H1 (cell line): ENCODE data around the gene NDUFAF3. TPM values are rescaled to one million over a fixed set of nuclear protein-coding genes. Genes with fewer than 3 reads are reported as not detected.

ENCODE experiments used
- CTCF ChIA-PET: fragments of 300-600 bp; sonication (Branson Sonifier 250); formaldehyde crosslinking; loops from one replicate; lab custom pipeline; 2021; ENCODE audit not compliant: partially characterized antibody; lab: Charles Lee
- POLR2A ChIA-PET: fragments of 300-600 bp; sonication (Branson Sonifier 250); formaldehyde crosslinking; loops from one replicate; lab custom pipeline; 2021; ENCODE audit warnings: inconsistent platforms; ENCODE audit not compliant: partially characterized antibody; lab: Charles Lee
- DNase-seq, 2 experiments: peaks; one replicate each; pipeline versions ENCODE4 v3.0.0 to v3.0.0-alpha.2; 2010 to 2022; ENCODE audit warnings: low spot score in 2 of 2, low read depth in 1 of 2, mixed read lengths in 1 of 2
- FAIRE-seq: peaks from 2 replicates; lab custom pipeline; 2011; peaks lifted over from hg19 to GRCh38; lab: Jason Lieb, UNC
- H2AFZ ChIP-seq: 2 replicates; pipeline ENCODE4 v1.8.1; 2012; ENCODE audit warnings: low read length, inconsistent platforms
- H2AK5ac ChIP-seq: 2 replicates; pipeline ENCODE4 v1.6.1; 2013; ENCODE audit warnings: low read depth, low read length
- H2BK120ac ChIP-seq: replicated peaks from 2 replicates; pipeline ENCODE3; 2013; ENCODE audit warnings: low read depth, low read length, inconsistent platforms
- H2BK12ac ChIP-seq: 2 replicates; pipeline ENCODE4 v1.6.1; 2013; ENCODE audit warnings: low read depth, low read length
- H2BK15ac ChIP-seq: 2 replicates; pipeline ENCODE4 v1.6.1; 2013; ENCODE audit warnings: low read length
- H2BK20ac ChIP-seq: 2 replicates; pipeline ENCODE4 v1.6.1; 2013; ENCODE audit warnings: low read length
- H2BK5ac ChIP-seq: 2 replicates; pipeline ENCODE4 v1.6.1; 2013; ENCODE audit warnings: low read depth, low read length
- H3K14ac ChIP-seq: 2 replicates; pipeline ENCODE4 v1.6.1; 2013; ENCODE audit warnings: inconsistent platforms; ENCODE audit not compliant: insufficient read length
- H3K18ac ChIP-seq: 2 replicates; pipeline ENCODE4 v1.6.1; 2013; ENCODE audit warnings: low read length; ENCODE audit errors: extremely low read depth
- H3K23ac ChIP-seq: 2 replicates; pipeline ENCODE4 v1.6.1; 2013; ENCODE audit warnings: inconsistent platforms; ENCODE audit not compliant: insufficient read length
- H3K23me2 ChIP-seq: 2 replicates; pipeline ENCODE4 v1.6.1; 2013; ENCODE audit warnings: low read depth, low read length
- H3K27ac ChIP-seq: 2 replicates; pipeline ENCODE4 v1.6.1; 2011; ENCODE audit warnings: low read depth, low read length, inconsistent platforms
- H3K27me3 ChIP-seq, 4 experiments: replicated peaks in 1 of 4; 1 replicate in 1 of 4; 2 replicates in 3 of 4; pipeline versions ENCODE4 v1.6.1 to v1.8.1; 2011 to 2013; ENCODE audit warnings: low read length in 3 of 4, mild to moderate bottlenecking in 3 of 4, inconsistent platforms in 2 of 4, mixed read lengths in 2 of 4, moderate library complexity in 1 of 4; ENCODE audit not compliant: control insufficient read depth in 3 of 4, insufficient read depth in 3 of 4; ENCODE audit errors: extremely low read depth in 1 of 4
- H3K36me3 ChIP-seq, 4 experiments: 2 replicates each; pipeline versions ENCODE4 v1.6.1 to v1.8.1; 2011 to 2013; ENCODE audit warnings: mild to moderate bottlenecking in 4 of 4, low read length in 3 of 4, moderate library complexity in 2 of 4, control low read depth in 1 of 4, inconsistent platforms in 1 of 4; ENCODE audit not compliant: insufficient read depth in 4 of 4, control insufficient read depth in 2 of 4
- H3K4ac ChIP-seq: replicated peaks from 2 replicates; pipeline ENCODE3; 2013; ENCODE audit warnings: low read length, low read depth, mixed read lengths, inconsistent platforms; ENCODE audit not compliant: insufficient read length
- H3K4me1 ChIP-seq, 4 experiments: replicated peaks in 1 of 4; 1 replicate in 1 of 4; 2 replicates in 3 of 4; pipeline versions ENCODE4 v1.6.1 to v1.8.1; 2011 to 2013; ENCODE audit warnings: low read length in 3 of 4, inconsistent platforms in 2 of 4, mixed read lengths in 1 of 4; ENCODE audit not compliant: insufficient read depth in 4 of 4, control insufficient read depth in 3 of 4
- H3K4me2 ChIP-seq, 2 experiments: 2 replicates each; pipeline versions ENCODE4 v1.6.1 to v1.8.1; 2011 to 2013; ENCODE audit warnings: low read depth in 2 of 2, low read length in 2 of 2, control low read depth in 1 of 2, inconsistent platforms in 1 of 2, mild to moderate bottlenecking in 1 of 2; ENCODE audit not compliant: insufficient read depth in 1 of 2
- H3K4me3 ChIP-seq, 4 experiments: fragments of 200-600, 300-600 bp in 1 of 4; sonication (generic), shearing (Covaris generic), sonication (Bioruptor Twin) in 1 of 4; 2 replicates each; pipeline versions ENCODE4 v1.5.1 to v1.8.1; 2011 to 2016; ENCODE audit warnings: low read length in 4 of 4, low read depth in 3 of 4, control low read depth in 2 of 4, inconsistent platforms in 2 of 4, mild to moderate bottlenecking in 2 of 4, mixed read lengths in 1 of 4, moderate library complexity in 1 of 4; ENCODE audit not compliant: insufficient read depth in 2 of 4; ENCODE audit errors: extremely low read depth in 1 of 4
- H3K56ac ChIP-seq: replicated peaks from 2 replicates; pipeline ENCODE3; 2013; ENCODE audit warnings: low read depth, mild to moderate bottlenecking, mixed read lengths, low read length, inconsistent platforms; ENCODE audit not compliant: insufficient read length
- H3K79me1 ChIP-seq: 2 replicates; pipeline ENCODE4 v1.6.1; 2013; ENCODE audit warnings: low read depth, low read length, control low read depth
- H3K79me2 ChIP-seq, 2 experiments: 2 replicates each; pipeline versions ENCODE4 v1.6.1 to v1.8.1; 2012 to 2013; ENCODE audit warnings: low read length in 2 of 2, mild to moderate bottlenecking in 2 of 2, inconsistent platforms in 1 of 2; ENCODE audit not compliant: insufficient read depth in 2 of 2, control insufficient read depth in 1 of 2
- H3K9ac ChIP-seq, 4 experiments: replicated peaks in 1 of 4; 1 replicate in 1 of 4; 2 replicates in 3 of 4; pipeline versions ENCODE4 v1.6.1 to v1.8.1; 2011 to 2013; ENCODE audit warnings: low read depth in 3 of 4, low read length in 3 of 4, control low read depth in 2 of 4, mild to moderate bottlenecking in 2 of 4, moderate library complexity in 2 of 4, inconsistent platforms in 1 of 4; ENCODE audit errors: extremely low read depth in 1 of 4
- H3K9me3 ChIP-seq, 2 experiments: 2 replicates each; pipeline versions ENCODE4 v1.6.1 to v1.8.1; 2012 to 2013; ENCODE audit warnings: mild to moderate bottlenecking in 2 of 2, moderate library complexity in 2 of 2, control low read depth in 1 of 2, inconsistent platforms in 1 of 2, low read depth in 1 of 2, low read length in 1 of 2, mixed read lengths in 1 of 2; ENCODE audit not compliant: insufficient read depth in 2 of 2
- H4K20me1 ChIP-seq, 2 experiments: replicated peaks in 1 of 2; 2 replicates each; pipeline versions ENCODE3 to v1.8.1; 2011 to 2013; ENCODE audit warnings: inconsistent platforms in 2 of 2, low read length in 2 of 2, mild to moderate bottlenecking in 1 of 2; ENCODE audit not compliant: insufficient read depth in 2 of 2, control insufficient read depth in 1 of 2
- H4K5ac ChIP-seq: 2 replicates; pipeline ENCODE4 v1.6.1; 2013; ENCODE audit warnings: low read length, low read depth, mixed read lengths, inconsistent platforms; ENCODE audit not compliant: insufficient read length
- H4K8ac ChIP-seq: 2 replicates; pipeline ENCODE4 v1.8.0; 2013; ENCODE audit warnings: mild to moderate bottlenecking, moderate library complexity, low read length, inconsistent platforms; ENCODE audit not compliant: insufficient read depth; ENCODE audit errors: extremely low read depth
- H4K91ac ChIP-seq: replicated peaks from 2 replicates; pipeline ENCODE3; 2013; ENCODE audit warnings: low read length, mixed read lengths, inconsistent platforms; ENCODE audit not compliant: insufficient read length
- CBX5 ChIP-seq: fragments of 300-800, 300-1000 bp; sonication (generic); IDR thresholded peaks from 2 replicates; pipeline ENCODE4 v1.7.1; 2016; ENCODE audit warnings: antibody characterized with exemption, low read length, low read depth
- CBX8 ChIP-seq: fragments of 300-800, 300-1000 bp; sonication (generic); IDR thresholded peaks from 2 replicates; pipeline ENCODE4 v1.7.1; 2016; ENCODE audit warnings: low read depth, low read length, borderline replicate concordance
- CTCF ChIP-seq, 3 experiments: IDR thresholded peaks; 1 replicate in 2 of 3; 2 replicates in 1 of 3; pipeline versions ENCODE4 v1.5.1 to v1.6.1; 2011; ENCODE audit warnings: low read length in 3 of 3, mild to moderate bottlenecking in 3 of 3, inconsistent platforms in 2 of 3, low read depth in 1 of 3, moderate library complexity in 1 of 3; ENCODE audit not compliant: insufficient read depth in 1 of 3; ENCODE audit errors: control extremely low read depth in 1 of 3
- FOSL1 ChIP-seq: IDR thresholded peaks from 2 replicates; pipeline ENCODE4 v1.6.1; 2011; ENCODE audit warnings: mild to moderate bottlenecking, low read depth, low read length, moderate library complexity; ENCODE audit not compliant: insufficient read depth
- KDM1A ChIP-seq: fragments of 200-600, 300-600 bp; sonication (generic); IDR thresholded peaks from 2 replicates; pipeline ENCODE4 v1.7.1; 2016; ENCODE audit warnings: mild to moderate bottlenecking, low read length, borderline replicate concordance
- RFX5 ChIP-seq: IDR thresholded peaks from 2 replicates; pipeline ENCODE4 v1.6.1; 2011; ENCODE audit warnings: low read depth, low read length, improper control_type of control experiment, borderline replicate concordance
- SP1 ChIP-seq: IDR thresholded peaks from 2 replicates; pipeline ENCODE4 v1.6.1; 2011; ENCODE audit warnings: low read depth, low read length
- WGBS, 2 experiments: shearing (Covaris generic) in 1 of 2; methylation state at CpG; one replicate each; pipeline versions ENCODE4 v1.1.6 to v1.1.7; 2013 to 2015; ENCODE audit warnings: low lambda C conversion rate in 2 of 2, mixed read lengths in 2 of 2, inconsistent platforms in 1 of 2, low coverage in 1 of 2, missing lambda C conversion rate in 1 of 2; ENCODE audit not compliant: insufficient replicate concordance in 2 of 2, insufficient coverage in 1 of 2, insufficient read length in 1 of 2; ENCODE audit errors: extremely low coverage in 1 of 2, missing lambda C conversion rate in 1 of 2; 5-methylcytosine and 5-hydroxymethylcytosine counted together
- polyA plus RNA-seq, 7 experiments: library from polyadenylated mRNA; depleted of rRNA in 3 of 7; stranded (reverse) in 5 of 7; unstranded in 2 of 7; fragments of >200 nt in 5 of 7; fragments of 200-250 nt in 2 of 7; gene quantifications; 1 replicate in 5 of 7; 2 replicates in 1 of 7; 4 replicates in 1 of 7; pipeline versions ENCODE4 v1.2.1 to v1.2.3, GENCODE V29; 2011 to 2013; ENCODE audit warnings: missing spikeins in 2 of 7, mixed read lengths in 2 of 7
- total RNA-seq: library from RNA; stranded (reverse); fragmentation: NEBNext Ultra II Directional; extraction: Animal tissue kit (Norgen Biotek cat#: 25700); gene quantifications from 2 replicates; pipeline ENCODE4 v1.2.1, GENCODE V29; 2021

Gene NDUFAF3
- total and polyA plus RNA-seq, 2 of the 8 experiments (the other 6 are each of a cell fraction or from before 2014, with no cell fraction given): 27.8 to 45.5 TPM

- no peak for FAIRE-seq
- no peaks in the 10 kb centered on the region for H3K9me3 ChIP-seq
- no peaks in the 10 kb centered on the region for H3K23me2 ChIP-seq
- no peak overlapping the region for H3K4ac ChIP-seq
- no peak overlapping the region for H4K91ac ChIP-seq
- 87% methylated on average over 3 of the region's 3 CpGs; no CpG with 5 or more reads in 1 of the 2 experiments for WGBS, 2 experiments
- no peak overlapping the region for H3K14ac ChIP-seq
- H2AK5ac ChIP-seq: no peak overlapping the region
- no peak overlapping the region for H3K18ac ChIP-seq
- H3K79me2 ChIP-seq: no peaks in the 10 kb centered on the region
- H4K8ac ChIP-seq: no peak overlapping the region
- no peak overlapping the region for H3K23ac ChIP-seq
- H3K27ac ChIP-seq: no peak overlapping the region
- H2BK12ac ChIP-seq: no peak overlapping the region
- H2BK120ac ChIP-seq: no peak overlapping the region
- H2BK20ac ChIP-seq: no peak overlapping the region
- no peak overlapping the region for H2BK15ac ChIP-seq
- no peak overlapping the region for H3K4me2 ChIP-seq
- CTCF ChIA-PET: interaction anchor here (0.6 to 3.7 kb wide), 4 partner anchors 9 to 1754 kb away, joined by 3 to 22 read pairs (median 4); partner anchors contain the start of gene NDUFAF3
- no peak overlapping the region for H2BK5ac ChIP-seq
- H3K36me3 ChIP-seq: peaks cover 19 to 79% (median 62%) of the 10 kb centered on the region in 4 experiments
- H4K5ac ChIP-seq: no peak overlapping the region
- no peak overlapping the region for H3K56ac ChIP-seq
- no peak overlapping the region for H3K9ac ChIP-seq
- POLR2A ChIA-PET: interaction anchor here (0.9 to 3.4 kb wide), 4 partner anchors 10 to 376 kb away, joined by 3 to 13 read pairs (median 7); partner anchors contain the start of genes P4HTM and WDR6
- H2AFZ ChIP-seq: no peak overlapping the region
- H3K79me1 ChIP-seq: 0 out of 2 replicates have a peak, but pooled peaks cover 2% of the 10 kb centered on the region
- H3K4me3 ChIP-seq: no peak overlapping the region
- H3K4me1 ChIP-seq: no peaks in the 10 kb centered on the region
- H3K27me3 ChIP-seq: no peaks in the 10 kb centered on the region
- H4K20me1 ChIP-seq: peaks cover 0 to 7% of the 10 kb centered on the region in 2 experiments
- no peak for DNase-seq
- TF ChIP-seq SP1: no peak
- TF ChIP-seq RFX5: no peak
- no peak for TF ChIP-seq CTCF (IDR thresholded peaks at IDR 0.05; ENCODE audit: control extremely low read depth in 1 of 3, insufficient read depth in 1 of 3, low read depth in 1 of 3, low read length in 3 of 3)
- no peak for TF ChIP-seq CBX5
- TF ChIP-seq FOSL1: no peak
- no peak for TF ChIP-seq KDM1A
- TF ChIP-seq CBX8: no peak
These were observed 42.5 kb upstream of the NDUFAF3 start for GRCh38 chr3:48979451-48979850.
